ENCODE results near the gene OR5T3.

- no peak for TF ChIP-seq CTCF (conservative IDR thresholded peaks at IDR 0.05; ENCODE audit: low read length)
- no peak for TF ChIP-seq EZH2phosphoT487 (IDR thresholded peaks at IDR 0.05; ENCODE audit: borderline replicate concordance, low read depth, low read length)
Measured at GRCh38 chr11:56214537-56214936, 37.5 kb upstream of the OR5T3 start.

Data from OCI-LY7 (cell line).